Skin of body (tissue), 2 donors: ENCODE results near the gene LTF. TPM values are rescaled to one million over a fixed set of nuclear protein-coding genes. Genes with fewer than 3 reads are reported as not detected.
A peak's percentile ranks its signal among the peaks of the same experiment; 100 is the strongest.
"Not testable (repeated sequence)": the region's sequence is repeated elsewhere in the genome, so short reads cannot be mapped to it uniquely, and the experiment has no call there.

Experiments
- DNase-seq: peaks from one replicate; lab custom pipeline; 2025; lab: John Stamatoyannopoulos, UW
- total RNA-seq: library from RNA; depleted of rRNA; stranded (reverse); fragments of >200 nt; gene quantifications from one replicate; pipeline ENCODE4 v1.2.3, GENCODE V29; 2014

The LTF gene
- total RNA-seq, result 60.7 TPM

- DNase-seq, result no peak
Observed at GRCh38 chr3:46464326-46465195, at the start of gene LTF. TSS of gene LTF (minus strand) at chr3:46464905. CDS start at chr3:46464867, 38 bp downstream.

DNA sequence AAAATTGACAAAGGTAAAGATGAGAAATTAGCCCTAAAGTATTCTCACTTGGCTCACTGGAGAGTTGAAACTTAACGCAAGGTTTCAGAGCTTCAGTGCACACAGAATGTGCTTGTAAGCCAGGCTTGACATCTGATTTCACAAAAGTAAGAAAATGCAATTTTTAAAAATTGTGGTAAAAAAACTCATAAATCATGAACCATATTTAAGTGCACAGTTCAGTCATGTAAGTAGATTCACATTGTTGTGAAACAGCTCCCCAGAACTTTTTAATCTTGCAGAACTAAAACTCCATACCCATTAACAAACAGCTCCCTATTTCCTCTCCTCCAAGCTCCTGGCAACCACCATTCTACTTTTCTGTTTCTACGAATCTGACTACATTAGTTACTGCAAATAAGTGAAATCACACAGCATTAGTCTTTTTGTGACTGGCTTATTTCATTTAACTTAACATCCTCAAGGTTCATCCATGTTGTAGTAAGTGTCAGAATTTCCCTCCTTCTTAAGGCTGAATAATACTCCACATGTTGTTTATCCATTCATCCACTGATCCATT lies 47.6 kb upstream of the LTF start:
- DNase-seq, result no peak

DNA sequence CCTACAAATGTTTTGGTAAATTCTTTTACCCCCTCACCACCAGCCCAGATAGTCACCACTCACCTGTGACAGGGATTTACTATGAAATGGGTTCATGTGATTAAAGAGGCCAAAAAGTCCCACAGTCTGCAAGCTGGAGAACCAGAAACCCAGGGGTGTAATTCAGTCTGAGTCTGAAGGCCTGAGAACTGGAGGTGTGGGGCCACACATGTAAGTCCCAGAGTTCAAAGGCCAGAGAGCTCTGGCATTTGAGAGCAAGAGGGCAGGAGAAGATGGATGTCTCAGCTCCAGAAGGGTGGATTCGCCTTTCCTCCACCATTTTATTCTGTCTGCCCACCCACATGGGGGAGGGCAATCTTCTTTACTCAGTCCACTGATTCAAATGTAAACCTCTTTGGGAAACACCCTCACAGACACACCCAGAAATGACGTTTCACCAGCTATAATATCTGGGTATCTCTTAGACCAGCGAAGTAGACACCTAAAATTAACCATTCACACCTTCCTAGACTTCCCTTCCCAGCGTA lies 45.0 kb upstream of the LTF start:
- DNase-seq, result no peak

DNA sequence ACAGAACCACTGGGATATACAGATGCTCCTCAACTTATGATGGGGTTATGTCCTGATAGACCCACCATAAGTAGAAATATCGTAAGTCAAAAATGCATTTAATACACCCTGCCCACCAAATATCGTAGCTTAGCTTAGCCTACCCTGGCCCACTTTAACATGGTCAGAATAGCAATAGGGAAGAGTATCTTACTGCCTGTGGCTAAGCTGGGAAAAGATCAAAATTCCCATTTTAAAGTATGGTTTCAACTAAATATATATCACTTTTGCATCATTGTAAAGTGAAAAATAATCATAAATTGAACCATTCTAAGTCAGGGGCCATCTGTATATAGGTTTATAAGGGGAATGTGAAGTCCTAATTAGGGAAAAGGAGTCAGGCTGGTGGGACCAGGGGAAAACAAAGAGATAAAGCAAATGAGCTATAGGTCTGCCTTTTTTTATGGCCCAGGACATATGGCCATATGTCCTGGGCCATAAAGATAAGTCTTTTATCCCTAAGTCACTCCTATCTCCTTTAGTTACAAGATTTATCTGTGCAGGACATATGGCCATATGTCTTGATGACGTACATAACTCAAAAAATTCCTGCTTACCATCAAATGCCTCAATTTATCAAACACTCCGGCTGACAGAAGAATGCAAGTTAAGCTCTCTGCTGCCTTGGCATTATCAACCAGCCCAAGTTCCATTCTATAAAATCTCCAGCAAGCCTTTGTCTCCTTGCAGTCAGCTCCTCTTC lies 44.3 kb upstream of the LTF start:
- no peak for DNase-seq

DNA sequence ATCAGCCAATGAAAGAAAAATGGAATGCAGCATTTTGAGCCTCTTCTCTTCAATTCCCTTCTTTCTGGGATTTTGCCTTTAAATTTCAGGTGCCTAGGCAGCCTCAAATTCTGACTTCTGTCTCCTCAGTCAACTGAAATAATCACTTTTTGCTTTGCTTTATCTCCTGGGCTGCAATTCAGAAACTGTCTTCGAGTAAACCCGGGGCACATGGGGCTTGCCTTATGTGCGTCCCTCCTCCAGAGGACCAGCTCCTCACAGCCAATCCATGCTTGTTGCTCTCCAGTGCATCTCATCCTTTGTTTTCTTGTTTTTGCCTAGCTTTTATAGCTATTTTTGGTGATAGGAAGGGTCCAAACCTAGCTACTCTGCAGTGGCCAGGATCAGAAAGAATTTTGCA lies 41.8 kb upstream of the LTF start:
- DNase-seq, result no peak

DNA sequence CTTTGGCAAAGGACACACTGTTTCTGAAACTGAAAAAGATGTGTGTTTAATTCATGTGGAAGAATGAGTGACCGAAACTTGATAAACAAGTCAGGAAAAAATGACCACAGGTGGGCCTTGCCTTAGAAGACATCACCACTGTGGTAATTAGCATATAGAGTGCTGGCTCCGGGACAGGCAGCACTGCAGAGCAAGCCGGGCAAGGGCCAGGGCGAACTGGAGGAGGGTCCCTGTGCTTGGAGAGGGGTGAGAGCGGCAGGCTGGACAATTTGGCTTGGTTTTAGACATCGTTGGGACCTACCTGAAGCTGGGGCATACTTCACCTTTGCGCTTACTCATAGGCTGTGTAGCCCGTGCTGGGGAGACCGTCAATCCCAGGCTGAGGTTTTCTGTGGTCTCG lies 41.2 kb upstream of the LTF start:
- no peak for DNase-seq

GRCh38 chr3:46504789-46505188 lies 40.1 kb upstream of the LTF start:
- DNase-seq, result no peak

- DNase-seq, result no peak
Observed at GRCh38 chr3:46503200-46503874, 38.6 kb upstream of the LTF start.

DNA sequence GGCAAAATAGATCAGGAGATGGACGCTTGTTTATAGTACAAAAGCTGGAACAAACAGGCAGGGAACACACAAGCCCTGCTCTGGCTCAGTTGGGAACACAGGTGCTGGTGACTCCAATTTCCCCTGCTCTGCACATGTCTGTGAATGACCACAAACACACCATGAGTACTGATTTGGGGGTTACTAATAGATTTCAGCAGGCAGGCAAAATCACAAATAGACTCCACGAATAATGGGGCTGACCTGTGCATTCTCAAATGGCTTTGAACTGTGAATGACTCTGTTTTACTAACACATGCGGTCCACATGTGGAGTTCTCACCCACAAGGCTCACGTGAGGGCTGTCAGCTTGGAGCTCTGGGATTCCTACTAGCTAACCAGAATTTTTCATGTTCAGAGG lies 37.0 kb upstream of the LTF start:
- DNase-seq, result peak; percentile 40

DNA sequence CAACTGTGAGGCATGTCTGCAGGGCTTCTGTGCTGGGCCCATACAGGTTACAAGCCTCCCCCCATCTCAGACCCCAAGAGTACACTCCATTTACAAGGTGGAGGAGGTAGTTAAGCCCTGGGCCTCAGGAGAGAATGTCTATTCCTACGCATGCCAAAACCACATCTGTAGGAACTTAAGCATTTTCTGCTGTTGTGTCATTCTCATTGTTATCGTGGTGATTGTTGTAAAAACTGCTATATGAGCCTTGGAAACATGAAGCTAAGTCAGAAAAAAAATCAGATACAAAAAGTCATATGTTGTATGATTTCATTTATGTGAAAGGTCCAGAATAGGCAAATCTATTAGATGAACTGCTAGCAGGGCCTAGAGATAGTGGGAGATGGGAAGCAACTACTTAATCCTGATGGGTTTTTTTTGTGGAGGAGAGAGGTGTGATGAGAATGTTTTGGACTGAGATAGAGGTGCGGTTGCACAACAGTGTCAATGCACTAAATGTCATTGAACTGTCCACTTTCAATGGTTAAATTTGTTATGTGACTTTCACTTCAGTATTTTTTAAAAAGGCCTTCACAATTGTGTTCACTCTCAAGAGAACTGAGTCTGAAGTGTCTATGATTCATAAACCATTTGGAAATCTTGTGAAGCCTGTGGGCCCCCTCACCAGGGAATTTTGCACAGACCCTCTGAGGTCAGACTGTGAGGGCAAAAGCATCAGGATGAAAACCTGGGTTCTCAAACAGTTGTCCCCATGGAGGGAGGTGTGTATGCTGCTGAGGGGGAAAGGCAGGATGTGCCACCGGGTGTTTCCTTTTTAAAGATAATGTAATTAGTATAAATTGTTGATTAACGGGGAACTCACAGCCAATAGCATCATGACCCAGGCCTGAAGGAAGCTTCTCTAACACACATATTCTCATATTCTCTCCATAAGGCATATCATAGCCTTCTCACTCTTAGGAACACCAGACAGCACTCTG lies 36.2 kb upstream of the LTF start:
- peak; percentile 82 for DNase-seq

GRCh38 chr3:46498916-46499519 lies 34.3 kb upstream of the LTF start:
- DNase-seq, result no peak

DNA sequence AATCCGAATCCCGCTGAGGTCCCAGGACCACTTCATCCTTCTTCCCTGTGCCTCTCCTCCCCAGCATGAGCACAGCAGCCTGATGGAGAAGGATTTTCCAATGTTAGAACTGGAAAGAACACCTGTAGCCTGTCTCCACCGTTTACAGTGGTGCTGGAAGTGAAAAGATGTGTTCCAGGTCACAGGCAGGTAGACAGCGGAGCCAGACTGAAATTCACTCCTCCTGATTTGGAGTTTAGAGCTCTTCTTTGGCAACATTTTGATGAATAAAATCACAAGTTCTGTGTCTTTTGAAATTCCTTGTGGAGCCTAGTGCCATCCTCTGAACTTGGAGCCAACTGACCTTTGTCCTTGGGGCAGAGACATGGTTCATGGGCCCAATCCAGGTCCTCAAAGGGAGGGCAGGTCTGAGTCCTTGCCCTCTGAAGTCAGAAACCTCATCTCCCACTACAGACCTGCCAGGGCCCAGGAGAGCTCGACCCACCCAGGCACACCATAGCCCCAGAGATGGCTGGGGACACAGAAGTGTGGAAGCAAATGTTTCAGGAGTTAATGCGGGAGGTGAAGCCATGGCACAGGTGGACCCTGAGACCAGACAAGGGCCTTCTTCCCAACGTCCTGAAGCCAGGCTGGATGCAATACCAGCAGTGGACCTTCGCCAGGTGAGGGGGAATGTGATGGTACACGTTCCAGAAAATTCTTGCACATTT lies 33.0 kb upstream of the LTF start, which contains the start of gene RTP3:
RTP3 (plus strand) TSS at position 421 of the 710 bp plus-strand sequence; CDS start at position 508, 87 bp downstream.
- DNase-seq, result no peak

- DNase-seq, result no peak
Observed at GRCh38 chr3:46496746-46497555, 32.2 kb upstream of the LTF start.

DNA sequence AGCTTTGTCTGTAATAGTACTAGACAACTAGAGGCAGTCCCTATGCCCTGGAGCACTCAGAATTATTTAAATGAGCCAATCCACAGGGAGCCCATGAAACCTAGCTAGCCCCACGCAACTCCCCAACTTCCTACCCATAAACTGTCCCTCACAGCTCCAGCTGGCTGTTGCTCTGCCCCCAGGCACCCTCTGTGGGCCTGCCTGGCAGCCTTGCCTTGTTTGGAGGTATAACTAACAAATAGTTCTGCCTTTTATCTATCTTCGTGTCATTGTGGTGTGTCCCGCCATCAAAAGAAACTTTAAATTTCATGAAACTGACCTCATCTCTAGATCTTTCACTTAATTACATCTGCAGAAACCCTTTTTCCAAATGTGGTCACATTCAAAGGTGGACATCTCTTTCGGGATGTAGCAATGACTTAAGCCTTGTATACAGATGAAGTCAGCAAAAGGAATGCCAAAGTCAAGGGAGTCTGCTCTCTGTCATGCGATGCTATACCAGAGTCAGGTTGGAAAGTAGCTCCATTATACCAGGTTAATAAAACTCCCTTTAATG lies 31.3 kb upstream of the LTF start:
- DNase-seq, result no peak

DNA sequence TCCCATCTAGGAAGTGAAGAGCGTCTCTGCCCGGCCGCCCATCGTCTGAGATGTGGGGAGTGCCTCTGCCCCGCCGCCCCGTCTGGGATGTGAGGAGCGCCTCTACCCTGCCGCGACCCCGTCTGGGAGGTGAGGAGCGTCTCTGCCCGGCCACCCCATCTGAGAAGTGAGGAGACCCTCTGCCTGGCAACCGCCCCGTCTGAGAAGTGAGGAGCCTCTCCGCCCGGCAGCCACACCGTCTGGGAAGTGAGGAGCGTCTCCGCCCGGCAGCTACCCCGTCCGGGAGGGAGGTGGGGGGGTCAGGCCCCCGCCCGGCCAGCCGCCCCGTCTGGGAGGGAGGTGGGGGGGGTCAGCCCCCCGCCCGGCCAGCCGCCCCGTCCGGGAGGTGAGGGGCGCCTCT lies 29.8 kb upstream of the LTF start:
- DNase-seq, result not testable (repeated sequence)

- DNase-seq, result no peak
Observed at GRCh38 chr3:46492890-46493547, 28.3 kb upstream of the LTF start.
